ENCODE results near the gene LOXHD1. TPM values are rescaled to one million over a fixed set of nuclear protein-coding genes. Genes with fewer than 3 reads are reported as not detected.

LOXHD1 gene
- total RNA-seq, 2 experiments from 2014 or later, result 0.47 to 0.63 TPM

GRCh38 chr18:46555213-46555612, 101.8 kb downstream of the LOXHD1 start:
- POLR2A ChIA-PET, result no interaction called here
- no peak overlapping the region for H3K4me3 Mint-ChIP-seq

GRCh38 chr18:46554406-46555080, 102.5 kb downstream of the LOXHD1 start:
- peaks cover 5% of the 10 kb centered on the region for H3K27me3 Mint-ChIP-seq (ENCODE audit: low read depth)
- H3K4me1 Mint-ChIP-seq (ENCODE audit: low read depth), result no peaks in the 10 kb centered on the region
- DNase-seq (no peak), ATAC-seq (no peak)
- ChIA-PET CTCF (interaction anchor here (1.1 to 3.0 kb wide), 3 partner anchors 69 to 107 kb away, joined by 3 to 18 read pairs (median 12); no protein-coding TSS in a partner anchor), POLR2A (no interaction called here)
- H3K36me3 Mint-ChIP-seq (ENCODE audit: low read depth), result no peaks in the 10 kb centered on the region
- H3K4me3 Mint-ChIP-seq, result no peak overlapping the region
- H3K27ac Mint-ChIP-seq, result no peak overlapping the region
- no peaks in the 10 kb centered on the region for H3K9me3 Mint-ChIP-seq (ENCODE audit: insufficient read depth)

More at GRCh38 chr18:46555213-46555612, 101.8 kb downstream of the LOXHD1 start:
- ATAC-seq, result no peak
- Mint-ChIP-seq H3K27ac (no peak overlapping the region), H3K36me3 (ENCODE audit: low read depth) (no peaks in the 10 kb centered on the region), H3K27me3 (ENCODE audit: low read depth) (peaks cover 5% of the 10 kb centered on the region), H3K4me1 (ENCODE audit: low read depth) (no peaks in the 10 kb centered on the region), H3K9me3 (ENCODE audit: insufficient read depth) (no peaks in the 10 kb centered on the region)
- CTCF ChIA-PET, result interaction anchor here (1.1 to 3.0 kb wide), 4 partner anchors 66 to 106 kb away, joined by 3 to 18 read pairs (median 8); no protein-coding TSS in a partner anchor
- no peak for DNase-seq

- Mint-ChIP-seq H3K27me3 (ENCODE audit: low read depth) (peaks cover 5% of the 10 kb centered on the region), H3K36me3 (ENCODE audit: low read depth) (no peaks in the 10 kb centered on the region), H3K4me3 (no peak overlapping the region), H3K9me3 (ENCODE audit: insufficient read depth) (no peaks in the 10 kb centered on the region), H3K27ac (no peak overlapping the region), H3K4me1 (ENCODE audit: low read depth) (no peaks in the 10 kb centered on the region)
- ChIA-PET CTCF (no interaction called here), POLR2A (no interaction called here)
- DNase-seq (no peak), ATAC-seq (no peak)
Measured at GRCh38 chr18:46550609-46551008, 106.4 kb downstream of the LOXHD1 start.

GRCh38 chr18:46547520-46547919, 109.5 kb downstream of the LOXHD1 start:
- ATAC-seq (no peak), DNase-seq (no peak)
- CTCF ChIA-PET, result no interaction called here
- Mint-ChIP-seq H3K4me1 (ENCODE audit: low read depth) (no peaks in the 10 kb centered on the region), H3K4me3 (no peak overlapping the region), H3K9me3 (ENCODE audit: insufficient read depth) (no peaks in the 10 kb centered on the region), H3K36me3 (ENCODE audit: low read depth) (no peaks in the 10 kb centered on the region), H3K27ac (no peak overlapping the region), H3K27me3 (ENCODE audit: low read depth) (peaks cover 2% of the 10 kb centered on the region)
- POLR2A ChIA-PET, result interaction anchor here (0.6 kb wide), 1 partner anchor 575 kb away, joined by 3 read pairs; no protein-coding TSS in a partner anchor

- ChIA-PET POLR2A (no interaction called here), CTCF (no interaction called here)
- Mint-ChIP-seq H3K27ac (no peak overlapping the region), H3K4me3 (no peak overlapping the region), H3K27me3 (ENCODE audit: low read depth) (no peaks in the 10 kb centered on the region), H3K4me1 (ENCODE audit: low read depth) (peaks cover 11% of the 10 kb centered on the region), H3K36me3 (ENCODE audit: low read depth) (no peaks in the 10 kb centered on the region), H3K9me3 (ENCODE audit: insufficient read depth) (no peaks in the 10 kb centered on the region)
- DNase-seq (no peak), ATAC-seq (no peak)
Measured at GRCh38 chr18:46546111-46546640, 110.8 kb downstream of the LOXHD1 start.

- no peak overlapping the region for H3K27ac Mint-ChIP-seq
- ChIA-PET CTCF (no interaction called here), POLR2A (no interaction called here)
- H3K27me3 Mint-ChIP-seq (ENCODE audit: low read depth), result no peaks in the 10 kb centered on the region
- DNase-seq (no peak), ATAC-seq (no peak)
- no peaks in the 10 kb centered on the region for H3K9me3 Mint-ChIP-seq (ENCODE audit: insufficient read depth)
- H3K36me3 Mint-ChIP-seq (ENCODE audit: low read depth), result no peaks in the 10 kb centered on the region
- no peak overlapping the region for H3K4me3 Mint-ChIP-seq
- peaks cover 12% of the 10 kb centered on the region for H3K4me1 Mint-ChIP-seq (ENCODE audit: low read depth)
Measured at GRCh38 chr18:46542545-46542944, 114.5 kb downstream of the LOXHD1 start.

GRCh38 chr18:46541626-46542189, 115.3 kb downstream of the LOXHD1 start:
- Mint-ChIP-seq H3K4me1 (ENCODE audit: low read depth) (peaks cover 12% of the 10 kb centered on the region), H3K27ac (peak overlapping the region; percentile 3), H3K27me3 (ENCODE audit: low read depth) (no peaks in the 10 kb centered on the region), H3K4me3 (no peak overlapping the region), H3K36me3 (ENCODE audit: low read depth) (no peaks in the 10 kb centered on the region), H3K9me3 (ENCODE audit: insufficient read depth) (no peaks in the 10 kb centered on the region)
- ChIA-PET CTCF (no interaction called here), POLR2A (no interaction called here)
- DNase-seq, result no peak
- ATAC-seq, result peak; percentile 57

GRCh38 chr18:46538376-46538775, 118.6 kb downstream of the LOXHD1 start:
- CTCF ChIA-PET, result no interaction called here

GRCh38 chr18:46536215-46536874, 120.7 kb downstream of the LOXHD1 start:
- no peaks in the 10 kb centered on the region for H3K36me3 Mint-ChIP-seq (ENCODE audit: low read depth)
- DNase-seq (no peak), ATAC-seq (no peak)
- ChIA-PET CTCF (interaction anchor here (0.8 kb wide), 1 partner anchor 87 kb away, joined by 3 read pairs; no protein-coding TSS in a partner anchor), POLR2A (no interaction called here)
- no peaks in the 10 kb centered on the region for H3K27me3 Mint-ChIP-seq (ENCODE audit: low read depth)
- H3K9me3 Mint-ChIP-seq (ENCODE audit: insufficient read depth), result no peaks in the 10 kb centered on the region
- H3K4me3 Mint-ChIP-seq, result no peak overlapping the region
- no peak overlapping the region for H3K27ac Mint-ChIP-seq
- peaks cover 4% of the 10 kb centered on the region for H3K4me1 Mint-ChIP-seq (ENCODE audit: low read depth)

More at GRCh38 chr18:46538376-46538775, 118.6 kb downstream of the LOXHD1 start:
- Mint-ChIP-seq H3K27ac (no peak overlapping the region), H3K27me3 (ENCODE audit: low read depth) (no peaks in the 10 kb centered on the region), H3K9me3 (ENCODE audit: insufficient read depth) (no peaks in the 10 kb centered on the region), H3K4me1 (ENCODE audit: low read depth) (peaks cover 12% of the 10 kb centered on the region), H3K36me3 (ENCODE audit: low read depth) (no peaks in the 10 kb centered on the region), H3K4me3 (no peak overlapping the region)
- DNase-seq (no peak), ATAC-seq (no peak)
- POLR2A ChIA-PET, result no interaction called here

- no peak for ATAC-seq
- no peaks in the 10 kb centered on the region for H3K4me1 Mint-ChIP-seq (ENCODE audit: low read depth)
- H3K27me3 Mint-ChIP-seq (ENCODE audit: low read depth), result no peaks in the 10 kb centered on the region
- CTCF ChIA-PET, result interaction anchor here (2.2 kb wide), 1 partner anchor 127 kb away, joined by 6 read pairs; no protein-coding TSS in a partner anchor
- no peak for DNase-seq
- H3K4me3 Mint-ChIP-seq, result no peak overlapping the region
- no peaks in the 10 kb centered on the region for H3K36me3 Mint-ChIP-seq (ENCODE audit: low read depth)
- no peak overlapping the region for H3K27ac Mint-ChIP-seq
- no peaks in the 10 kb centered on the region for H3K9me3 Mint-ChIP-seq (ENCODE audit: insufficient read depth)
- POLR2A ChIA-PET, result no interaction called here
Measured at GRCh38 chr18:46531482-46531881, 125.5 kb downstream of the LOXHD1 start.

- Mint-ChIP-seq H3K4me3 (no peak overlapping the region), H3K36me3 (ENCODE audit: low read depth) (no peaks in the 10 kb centered on the region), H3K4me1 (ENCODE audit: low read depth) (no peaks in the 10 kb centered on the region), H3K27ac (no peak overlapping the region), H3K9me3 (ENCODE audit: insufficient read depth) (no peaks in the 10 kb centered on the region), H3K27me3 (ENCODE audit: low read depth) (no peaks in the 10 kb centered on the region)
- ChIA-PET POLR2A (no interaction called here), CTCF (interaction anchor here (0.7 to 1.6 kb wide), 2 partner anchors 96 to 130 kb away, joined by 3 to 4 read pairs; no protein-coding TSS in a partner anchor)
- no peak for ATAC-seq
- no peak for DNase-seq
Measured at GRCh38 chr18:46528037-46528436, 129.0 kb downstream of the LOXHD1 start.

GRCh38 chr18:46519870-46520269, 137.2 kb downstream of the LOXHD1 start:
- CTCF ChIA-PET, result no interaction called here
- Mint-ChIP-seq H3K27ac (no peak overlapping the region), H3K27me3 (ENCODE audit: low read depth) (peaks cover 9% of the 10 kb centered on the region), H3K4me3 (no peak overlapping the region), H3K36me3 (ENCODE audit: low read depth) (no peaks in the 10 kb centered on the region), H3K4me1 (ENCODE audit: low read depth) (no peaks in the 10 kb centered on the region), H3K9me3 (ENCODE audit: insufficient read depth) (no peaks in the 10 kb centered on the region)
- POLR2A ChIA-PET, result no interaction called here
- DNase-seq (no peak), ATAC-seq (no peak)
